ENCODE measurements around the gene ADAMTS13.

DNA sequence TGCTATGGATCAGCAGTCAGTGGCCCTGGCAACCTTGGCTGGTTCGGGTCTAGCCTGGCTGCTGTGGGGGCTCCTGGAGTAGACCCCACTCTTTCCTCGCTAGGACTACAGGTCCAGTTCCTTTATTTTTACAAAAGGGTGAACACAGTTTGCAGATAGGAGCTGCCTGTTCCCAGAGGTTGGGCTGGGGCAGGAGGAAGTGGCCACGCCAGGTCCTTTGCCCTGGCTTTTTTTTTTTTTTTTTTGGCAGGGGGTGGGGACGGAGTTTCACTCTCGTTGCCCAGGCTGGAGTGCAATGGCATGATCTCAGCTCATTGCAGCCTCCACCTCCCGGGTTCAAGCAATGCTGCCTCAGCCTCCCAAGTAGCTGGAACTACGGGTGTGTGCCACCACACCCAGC lies 48.8 kb downstream of the ADAMTS13 start:
- TF ChIP-seq, protein P1, sequence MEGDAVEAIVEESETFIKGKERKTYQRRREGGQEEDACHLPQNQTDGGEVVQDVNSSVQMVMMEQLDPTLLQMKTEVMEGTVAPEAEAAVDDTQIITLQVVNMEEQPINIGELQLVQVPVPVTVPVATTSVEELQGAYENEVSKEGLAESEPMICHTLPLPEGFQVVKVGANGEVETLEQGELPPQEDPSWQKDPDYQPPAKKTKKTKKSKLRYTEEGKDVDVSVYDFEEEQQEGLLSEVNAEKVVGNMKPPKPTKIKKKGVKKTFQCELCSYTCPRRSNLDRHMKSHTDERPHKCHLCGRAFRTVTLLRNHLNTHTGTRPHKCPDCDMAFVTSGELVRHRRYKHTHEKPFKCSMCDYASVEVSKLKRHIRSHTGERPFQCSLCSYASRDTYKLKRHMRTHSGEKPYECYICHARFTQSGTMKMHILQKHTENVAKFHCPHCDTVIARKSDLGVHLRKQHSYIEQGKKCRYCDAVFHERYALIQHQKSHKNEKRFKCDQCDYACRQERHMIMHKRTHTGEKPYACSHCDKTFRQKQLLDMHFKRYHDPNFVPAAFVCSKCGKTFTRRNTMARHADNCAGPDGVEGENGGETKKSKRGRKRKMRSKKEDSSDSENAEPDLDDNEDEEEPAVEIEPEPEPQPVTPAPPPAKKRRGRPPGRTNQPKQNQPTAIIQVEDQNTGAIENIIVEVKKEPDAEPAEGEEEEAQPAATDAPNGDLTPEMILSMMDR (IDR thresholded peaks at IDR 0.05; ENCODE audit: poor library complexity, severe bottlenecking) = no peak
- TF ChIP-seq EZH2 (IDR thresholded peaks at IDR 0.05; ENCODE audit: borderline replicate concordance, insufficient read depth, low read length, poor library complexity, severe bottlenecking) (no peak), MXI1 (conservative IDR thresholded peaks at IDR 0.05; ENCODE audit: poor library complexity, severe bottlenecking) (no peak), TAF1 (IDR thresholded peaks at IDR 0.05; ENCODE audit: low read depth) (no peak)
